Left renal pelvis (tissue), 4 donors: ENCODE measurements around the gene GSTP1. TPM values are rescaled to one million over a fixed set of nuclear protein-coding genes. Genes with fewer than 3 reads are reported as not detected.
A peak's percentile ranks its signal among the peaks of the same experiment; 100 is the strongest.
"Not testable (repeated sequence)": the region's sequence is repeated elsewhere in the genome, so short reads cannot be mapped to it uniquely, and the experiment has no call there.

ENCODE experiments used
- DNase-seq, 4 donors: peaks; one replicate each; pipeline ENCODE4 v3.0.0-alpha.2; 2013; ENCODE audit warnings: low read depth in 4 of 4, low spot score in 3 of 4
- polyA plus RNA-seq, 4 donors: library from polyadenylated mRNA; unstranded; fragments of 120-200 nt; gene quantifications; one replicate each; pipeline ENCODE4 v1.2.1, GENCODE V29; 2013; ENCODE audit not compliant: insufficient read length in 4 of 4

GSTP1 gene
- polyA plus RNA-seq, 4 donors = 560 to 818 (median 731) TPM

GRCh38 chr11:67594480-67594879 lies 10.9 kb downstream of the GSTP1 start:
- DNase-seq = no peak

- DNase-seq = no peak
These were observed 13.2 kb downstream of the GSTP1 start for GRCh38 chr11:67596753-67597300.

GRCh38 chr11:67597458-67597857 lies 13.8 kb downstream of the GSTP1 start:
- DNase-seq = not testable (repeated sequence)

- DNase-seq = not testable (repeated sequence)
These were observed 14.4 kb downstream of the GSTP1 start for GRCh38 chr11:67597963-67598362.

- DNase-seq = no peak
These were observed 15.5 kb downstream of the GSTP1 start for GRCh38 chr11:67599149-67599548.

GRCh38 chr11:67600324-67601029 lies 16.9 kb downstream of the GSTP1 start:
- no peak for DNase-seq

- no peak for DNase-seq
These were observed 17.5 kb downstream of the GSTP1 start for GRCh38 chr11:67601098-67601497.

- not testable (repeated sequence) for DNase-seq
These were observed 20.5 kb downstream of the GSTP1 start for GRCh38 chr11:67604119-67604518.

- DNase-seq = no peak
These were observed 21.2 kb downstream of the GSTP1 start for GRCh38 chr11:67604815-67605214.

GRCh38 chr11:67605231-67606011 lies 21.8 kb downstream of the GSTP1 start:
- DNase-seq = no peak

GRCh38 chr11:67606093-67606491 lies 22.5 kb downstream of the GSTP1 start:
- no peak for DNase-seq

GRCh38 chr11:67606492-67607295 lies 23.1 kb downstream of the GSTP1 start, which contains the start of gene NDUFV1:
TSS of gene NDUFV1 (plus strand) at chr11:67606936. CDS start at chr11:67607005, 69 bp downstream.
- DNase-seq = peak; percentile 83 to 91 (median 88)

GRCh38 chr11:67607507-67607906 lies 23.9 kb downstream of the GSTP1 start:
- DNase-seq = no peak

GRCh38 chr11:67608486-67608885 lies 24.9 kb downstream of the GSTP1 start:
- DNase-seq = no peak

GRCh38 chr11:67609316-67609715 lies 25.7 kb downstream of the GSTP1 start:
- no peak for DNase-seq

GRCh38 chr11:67610302-67610868 lies 26.8 kb downstream of the GSTP1 start:
- no peak for DNase-seq

GRCh38 chr11:67611165-67611564 lies 27.6 kb downstream of the GSTP1 start:
- no peak for DNase-seq

GRCh38 chr11:67611704-67612587 lies 28.3 kb downstream of the GSTP1 start:
- no peak for DNase-seq

- no peak for DNase-seq
These were observed 29.1 kb downstream of the GSTP1 start for GRCh38 chr11:67612751-67613150.
